ENCODE results near the gene TMBIM6.
A peak's percentile ranks its signal among the peaks of the same experiment; 100 is the strongest.
"Not testable (repeated sequence)": the region's sequence is repeated elsewhere in the genome, so short reads cannot be mapped to it uniquely, and the experiment has no call there.

TMBIM6 gene

DNA sequence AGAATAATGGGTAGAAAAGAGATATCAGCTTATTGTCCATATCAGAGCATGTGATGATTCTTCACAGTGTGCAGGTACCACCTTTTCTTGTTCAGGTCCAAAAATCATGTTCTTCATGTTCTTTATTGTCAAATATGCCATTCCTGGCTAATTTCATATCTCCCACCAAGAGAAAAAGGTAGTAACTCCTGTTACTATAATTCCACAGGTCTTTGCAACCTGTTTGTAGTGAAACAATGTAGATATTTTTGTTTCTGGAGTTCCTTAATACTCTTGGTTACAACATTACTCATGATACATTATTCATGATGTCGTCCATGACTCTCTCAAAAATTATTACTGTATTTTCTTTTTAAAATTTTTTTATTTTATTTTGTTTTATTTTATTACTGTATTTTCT lies 11.3 kb upstream of the TMBIM6 start:
- DNase-seq (ENCODE audit: low read depth, low spot score) = no peak

DNA sequence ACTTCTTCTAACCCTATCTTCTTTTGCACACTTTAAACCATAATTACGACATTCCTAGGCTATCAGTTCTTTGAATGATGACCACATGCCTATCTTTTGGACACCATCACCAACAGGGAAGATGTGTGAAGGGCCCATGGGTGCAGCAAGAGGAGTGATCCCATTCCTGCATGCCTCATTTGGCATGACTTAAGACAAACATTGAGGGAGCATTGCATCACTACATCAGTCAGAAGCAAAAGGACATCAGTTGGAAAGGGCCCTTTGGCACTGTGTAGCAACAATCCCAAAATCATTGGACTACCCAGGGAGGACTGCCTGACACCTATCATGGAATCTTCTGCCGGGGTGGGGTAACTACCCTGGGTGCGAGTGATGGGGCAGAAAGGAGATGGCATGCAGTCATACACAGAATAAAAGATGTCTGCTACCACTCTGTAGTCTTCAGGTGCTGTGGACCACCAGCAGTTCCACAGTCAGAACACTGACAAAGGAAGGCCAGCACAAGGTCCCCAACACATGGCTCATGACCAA lies 10.7 kb upstream of the TMBIM6 start:
- DNase-seq (ENCODE audit: low read depth, low spot score) = no peak

DNA sequence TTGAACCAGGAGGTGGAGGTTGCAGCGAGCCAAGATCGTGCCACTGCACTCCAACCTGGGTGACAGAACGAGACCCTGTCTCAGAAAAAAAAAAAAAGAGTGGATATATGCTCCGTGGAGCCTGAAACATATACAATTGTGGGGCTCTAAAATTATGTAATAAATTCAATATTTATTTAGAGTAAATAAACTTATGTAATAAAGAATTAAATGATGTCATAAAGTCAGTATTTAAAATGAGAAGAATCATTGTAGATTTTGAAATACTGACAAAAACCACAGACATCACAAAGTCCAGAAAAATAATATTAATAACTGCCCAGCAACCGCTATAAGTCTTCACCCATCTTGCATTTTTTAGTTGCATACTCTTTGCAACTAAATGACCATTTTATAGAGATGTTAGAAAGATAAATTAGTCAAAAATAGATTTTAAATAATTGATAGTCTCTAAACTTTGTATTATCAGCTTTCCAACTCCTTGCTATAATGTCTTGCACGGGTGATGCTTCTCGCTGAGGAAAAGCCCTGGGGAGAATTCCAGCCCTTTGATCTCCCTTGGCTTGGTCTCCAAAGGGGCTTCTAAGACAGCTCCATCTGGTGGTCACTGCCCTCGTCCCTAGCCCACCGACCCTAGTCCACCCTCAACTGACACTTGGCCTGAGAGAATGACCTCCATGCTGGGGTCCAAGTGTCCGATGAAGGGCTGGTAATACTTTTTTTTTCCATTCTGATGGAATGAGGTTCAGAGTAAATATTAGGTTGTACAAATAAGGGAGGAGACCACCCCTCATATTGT lies 7.9 kb upstream of the TMBIM6 start:
- DNase-seq (ENCODE audit: low read depth, low spot score) = no peak

DNA sequence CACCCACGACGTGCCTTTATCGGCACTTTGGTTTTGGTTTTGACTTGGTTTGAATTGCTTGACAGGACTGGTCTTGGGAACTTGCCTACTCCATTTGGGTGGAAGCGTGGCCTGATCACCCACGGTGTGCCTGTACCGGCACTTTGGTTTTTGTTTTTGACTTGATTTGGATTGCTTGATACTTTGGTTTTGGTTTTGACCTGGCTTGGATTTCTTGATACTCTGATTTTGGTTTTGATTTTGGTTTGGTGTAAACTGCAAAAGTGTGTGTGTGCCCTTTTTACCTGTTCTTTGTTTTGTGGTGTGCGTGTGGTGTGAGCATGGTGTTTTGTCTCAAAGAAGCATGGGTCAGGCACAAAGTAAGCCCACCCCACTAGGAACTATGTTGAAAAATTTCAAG lies 6.5 kb upstream of the TMBIM6 start:
- not testable (repeated sequence) for DNase-seq (ENCODE audit: low read depth, low spot score)

DNA sequence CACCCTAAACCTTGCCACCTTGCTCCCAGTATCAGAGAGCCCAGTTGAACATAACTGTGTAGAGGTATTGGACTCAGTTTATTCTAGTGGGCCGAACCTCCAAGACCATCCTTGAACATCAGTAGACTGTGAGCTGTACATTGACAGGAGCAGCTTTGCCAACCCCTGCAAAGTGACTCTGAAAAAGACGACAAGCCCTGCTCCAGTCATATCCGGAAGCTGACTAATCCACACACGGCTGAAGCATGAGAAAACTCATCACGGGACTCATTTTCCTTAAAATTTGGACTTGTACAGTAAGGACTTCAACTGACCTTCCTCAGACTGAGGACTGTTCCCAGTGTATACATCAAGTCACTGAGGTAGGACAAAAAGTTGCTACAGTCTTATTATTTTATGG lies 2.6 kb upstream of the TMBIM6 start:
- DNase-seq (ENCODE audit: low read depth, low spot score) = not testable (repeated sequence)

DNA sequence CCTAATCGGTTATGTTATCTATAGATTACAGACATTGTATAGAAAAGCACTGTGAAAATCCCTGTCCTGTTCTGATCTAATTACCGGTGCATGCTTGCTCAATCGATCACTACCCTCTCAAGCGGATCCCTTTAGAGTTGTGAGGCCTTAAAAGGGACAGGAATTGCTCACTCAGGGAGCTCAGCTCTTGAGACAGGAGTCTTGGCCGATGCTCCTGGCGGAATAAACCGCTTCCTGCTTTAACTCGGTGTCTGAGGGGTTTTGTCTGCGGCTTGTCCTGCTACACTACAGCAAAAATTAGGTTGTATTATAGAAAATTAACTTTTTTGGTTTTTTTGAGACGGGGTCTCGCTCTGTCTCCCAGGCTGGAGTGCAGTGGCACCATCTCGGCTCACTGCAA lies 1.1 kb upstream of the TMBIM6 start:
- DNase-seq (ENCODE audit: low read depth, low spot score) = not testable (repeated sequence)

DNA sequence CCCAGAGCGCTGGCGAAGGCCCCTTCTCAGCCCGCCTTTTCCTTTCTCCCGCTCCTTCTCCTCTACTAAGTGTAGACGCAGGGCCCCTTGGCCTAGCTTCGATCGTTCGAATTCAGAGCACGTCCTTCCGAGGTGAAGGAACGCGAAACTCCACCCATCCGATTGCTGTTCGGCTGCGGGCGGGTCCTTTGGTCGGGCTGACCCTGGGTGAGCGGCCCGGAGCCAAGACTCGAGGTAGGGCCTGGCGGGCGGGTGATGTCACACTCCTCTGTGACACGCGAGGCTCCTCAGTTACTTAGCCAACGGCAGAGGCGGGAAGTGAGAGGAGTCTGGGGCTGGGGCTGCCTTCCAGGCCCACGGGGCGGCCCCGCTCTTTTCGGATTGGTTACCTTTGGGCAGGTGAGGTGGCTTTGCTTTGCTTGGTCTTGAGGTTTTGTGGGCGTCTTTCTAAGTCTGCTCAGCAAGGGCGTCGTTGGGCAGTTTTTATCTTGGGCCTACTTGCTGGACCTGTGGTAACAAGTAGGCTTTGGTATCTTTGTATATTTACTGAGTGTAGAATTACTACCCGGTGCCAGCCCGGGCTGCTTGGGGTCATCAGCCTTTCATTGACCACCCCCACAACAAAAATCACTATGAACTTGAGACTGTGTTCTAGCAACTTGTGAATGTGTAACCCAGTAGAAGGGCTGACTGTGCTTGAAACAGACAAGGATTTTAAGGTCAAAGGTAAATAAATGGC lies 694 bp downstream of the TMBIM6 start:
- peak; percentile 70 for DNase-seq (ENCODE audit: low read depth, low spot score)

DNA sequence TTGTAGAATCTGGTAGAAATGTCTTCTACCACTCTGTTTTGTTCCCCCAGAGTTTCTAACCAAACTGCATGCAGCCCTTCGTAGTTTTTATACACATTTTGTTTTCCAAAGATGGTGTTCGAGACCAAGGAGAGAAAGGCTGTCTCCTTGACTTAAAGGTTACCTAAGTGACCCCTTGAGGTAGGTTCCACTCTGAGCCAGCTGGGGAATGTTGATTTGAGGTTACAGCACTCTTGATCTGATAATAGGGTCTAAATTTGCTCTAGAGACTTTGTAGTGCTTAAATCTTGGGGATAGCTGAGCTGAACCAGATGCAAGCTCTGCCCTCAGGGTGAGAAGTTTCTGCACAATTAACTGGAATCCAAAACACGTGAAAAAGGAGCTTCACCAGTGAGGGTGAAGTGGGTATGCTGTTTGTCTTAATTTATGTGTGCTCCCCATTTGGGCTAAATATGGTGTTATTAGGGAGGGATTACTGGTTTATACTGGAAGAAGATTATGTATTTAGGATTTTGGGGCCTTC lies 3.1 kb downstream of the TMBIM6 start:
- no peak for DNase-seq (ENCODE audit: low read depth, low spot score)

DNA sequence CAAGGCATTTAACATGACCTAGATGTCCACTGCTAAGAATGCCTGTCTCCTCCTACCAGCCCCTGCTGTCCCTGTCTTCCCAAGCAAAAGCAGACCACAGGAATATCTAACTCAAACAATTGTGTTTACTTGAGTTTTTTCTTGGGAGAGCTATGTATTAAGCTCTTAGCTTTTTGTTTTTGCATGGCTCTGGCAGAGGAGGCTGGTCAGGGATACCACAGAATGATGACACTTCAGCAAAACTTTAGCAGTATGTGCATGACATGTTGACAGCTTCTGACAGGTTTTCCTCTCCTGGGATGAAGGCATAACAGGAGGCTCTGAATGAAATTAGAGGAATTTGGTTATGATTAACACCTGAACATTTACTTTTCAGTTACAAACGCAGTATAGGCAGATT lies 6.9 kb downstream of the TMBIM6 start:
- DNase-seq (ENCODE audit: low read depth, low spot score) = no peak

DNA sequence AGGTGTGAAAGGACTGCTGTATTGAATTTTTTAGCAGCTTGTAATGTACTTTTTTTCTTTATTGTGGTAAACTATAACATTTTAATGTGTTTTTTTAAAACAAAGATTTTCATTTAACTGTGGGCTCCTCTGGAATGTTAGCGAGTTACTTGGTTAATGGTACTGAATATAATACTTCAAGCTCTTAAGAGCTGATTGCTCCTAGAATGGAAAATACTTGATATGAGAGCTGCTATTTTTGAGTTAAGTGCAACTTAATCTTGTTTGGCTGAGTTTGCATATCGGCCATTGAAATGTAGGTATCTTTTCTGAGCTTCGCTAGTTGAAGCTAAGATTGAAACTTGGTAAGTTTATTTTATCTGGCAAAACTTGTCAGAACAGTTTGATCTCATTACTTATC lies 7.4 kb downstream of the TMBIM6 start:
- no peak for DNase-seq (ENCODE audit: low read depth, low spot score)

DNA sequence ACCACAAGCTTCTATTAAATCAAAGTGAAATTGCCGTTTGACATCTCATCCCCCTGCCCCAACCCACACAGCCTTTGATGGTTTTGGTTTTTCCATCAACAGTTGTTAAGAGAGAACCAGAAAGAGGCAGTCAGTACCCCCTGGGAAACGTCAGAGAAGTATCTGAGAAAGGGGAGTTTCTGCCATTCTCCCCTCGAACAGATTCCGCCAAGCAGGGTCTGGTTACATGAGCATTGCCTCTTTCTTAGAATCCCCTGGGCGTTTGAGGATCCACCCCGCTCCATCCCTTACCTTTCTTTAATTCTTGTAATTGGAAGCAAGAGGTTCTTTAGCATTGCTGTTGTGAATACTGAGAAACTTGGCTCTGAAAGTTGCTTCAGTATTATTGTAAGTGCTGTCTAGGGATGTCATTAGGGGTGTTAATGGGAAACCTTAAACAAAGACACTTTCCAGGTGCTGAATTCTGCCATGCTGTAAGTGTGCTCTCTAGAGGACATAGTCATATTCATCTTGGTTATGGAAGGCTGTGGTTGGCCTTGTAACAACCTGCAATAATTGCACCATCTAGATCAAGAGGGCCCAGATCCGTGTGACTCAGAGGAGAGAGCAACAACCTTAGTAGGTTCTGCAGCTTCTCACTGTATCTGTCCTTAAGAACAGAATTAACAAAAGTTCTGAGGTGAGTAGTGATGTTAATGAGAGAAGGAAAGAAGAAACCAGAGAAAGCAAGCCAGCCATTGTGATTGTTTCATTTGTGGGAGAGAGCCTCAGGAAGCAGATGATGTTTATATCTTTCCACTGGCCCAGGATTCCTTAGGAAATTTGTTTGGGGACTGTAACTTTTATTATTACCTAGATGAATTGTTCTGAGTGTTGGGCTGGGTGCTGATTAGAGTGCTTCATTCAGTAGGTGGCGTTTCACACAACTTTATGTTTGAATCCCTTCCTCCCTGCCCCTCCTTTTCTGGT lies 9.0 kb downstream of the TMBIM6 start:
- DNase-seq (ENCODE audit: low read depth, low spot score) = no peak

DNA sequence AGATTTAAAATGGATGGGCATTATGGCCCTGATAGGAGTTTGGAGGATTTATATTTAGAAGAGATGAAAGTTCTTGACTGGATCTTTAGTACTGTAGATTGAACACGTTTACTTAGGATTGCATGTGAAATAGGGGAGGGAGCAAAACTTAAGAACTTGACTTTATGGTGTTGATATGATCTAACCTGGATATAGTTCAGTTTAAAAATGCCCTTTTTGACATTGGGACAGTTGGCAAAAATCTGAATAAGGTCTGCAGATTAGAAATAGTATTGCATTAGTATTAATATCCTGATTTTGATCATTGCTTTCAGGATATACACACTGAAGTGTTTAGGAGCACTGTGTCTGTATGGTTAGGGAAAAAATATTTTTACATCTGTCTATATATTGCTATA lies 9.6 kb downstream of the TMBIM6 start:
- no peak for DNase-seq (ENCODE audit: low read depth, low spot score)

DNA sequence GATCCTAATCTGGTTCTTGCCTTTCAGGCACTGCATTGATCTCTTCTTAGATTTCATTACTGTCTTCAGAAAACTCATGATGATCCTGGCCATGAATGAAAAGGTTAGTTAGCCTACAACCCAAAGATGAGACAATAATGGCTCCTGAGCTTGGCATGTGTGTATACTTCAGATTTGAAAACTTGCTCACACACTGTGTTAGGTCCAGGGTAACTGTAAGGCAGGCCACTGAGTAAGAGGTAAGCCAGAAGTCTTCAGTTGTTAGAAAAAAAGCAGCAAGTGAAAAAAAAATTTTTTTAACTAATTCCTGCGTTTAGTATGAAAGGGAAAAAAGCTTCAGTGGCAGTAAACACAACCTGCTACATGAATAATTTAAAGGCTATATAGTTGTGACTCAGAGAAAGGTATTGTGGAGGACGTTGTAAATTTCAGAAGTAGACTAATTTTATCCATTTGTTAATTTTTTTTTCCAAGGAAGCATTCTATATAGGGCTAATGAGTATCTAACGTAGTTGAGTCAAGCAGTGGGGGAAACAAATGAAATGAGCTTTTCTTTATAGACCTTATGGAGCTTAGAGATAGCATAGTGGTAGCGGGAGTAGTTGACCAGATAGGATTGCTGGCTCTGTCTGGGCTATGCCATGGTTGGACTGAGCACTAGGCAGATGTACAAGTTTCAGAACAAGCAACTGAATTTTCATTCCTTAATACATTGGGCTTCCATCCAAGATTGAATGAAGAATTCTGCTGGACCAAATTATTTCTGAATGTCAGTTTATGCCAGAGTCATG lies 20.5 kb downstream of the TMBIM6 start:
- DNase-seq (ENCODE audit: low read depth, low spot score) = no peak

DNA sequence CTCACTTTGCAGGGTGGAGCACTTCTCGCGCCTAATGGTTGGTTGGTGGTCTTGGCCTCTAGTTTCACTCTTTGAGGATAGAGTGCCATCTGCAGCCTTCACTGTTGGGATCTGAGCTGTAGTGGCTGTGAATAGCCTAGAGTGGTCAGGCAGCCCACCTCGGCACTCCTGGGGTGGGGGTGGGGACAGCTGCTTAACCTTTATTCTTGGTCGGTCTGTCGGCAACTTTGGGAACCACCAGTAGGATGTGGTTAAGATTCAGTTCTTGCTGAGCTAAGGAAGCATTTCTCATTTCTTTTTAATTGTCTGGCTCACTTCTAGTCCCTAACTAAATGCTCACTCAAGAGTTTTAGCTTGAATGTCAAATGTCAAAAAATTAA lies 21.1 kb downstream of the TMBIM6 start:
- no peak for DNase-seq (ENCODE audit: low read depth, low spot score)

DNA sequence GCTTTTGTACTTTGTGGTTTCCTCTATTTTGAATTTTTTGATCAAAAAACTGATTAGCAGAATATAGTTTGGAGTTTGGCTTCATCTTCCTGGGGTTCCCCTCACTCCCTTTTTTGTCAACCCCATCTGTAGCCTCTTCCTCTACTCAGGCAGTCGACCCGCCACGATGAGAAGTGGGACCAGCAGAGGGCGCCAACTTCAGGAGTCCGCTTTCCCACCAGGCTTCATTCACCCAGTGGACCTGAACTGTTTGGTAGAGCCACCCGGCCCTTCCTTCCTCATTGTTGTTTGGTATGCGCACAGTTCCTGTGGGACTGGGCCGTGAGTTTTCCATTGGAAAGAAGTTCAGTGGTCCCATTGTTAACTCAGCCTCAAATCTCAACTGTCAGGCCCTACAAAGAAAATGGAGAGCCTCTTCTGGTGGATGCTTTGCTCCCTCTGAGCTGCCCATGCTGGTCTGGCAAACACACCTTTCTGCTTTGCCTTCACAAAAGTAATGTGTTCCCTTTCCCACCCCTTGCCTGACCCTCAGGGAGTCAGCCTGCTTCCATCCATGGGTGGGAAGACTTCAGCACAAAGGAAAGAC lies 21.7 kb downstream of the TMBIM6 start:
- DNase-seq (ENCODE audit: low read depth, low spot score) = peak; percentile 53

DNA sequence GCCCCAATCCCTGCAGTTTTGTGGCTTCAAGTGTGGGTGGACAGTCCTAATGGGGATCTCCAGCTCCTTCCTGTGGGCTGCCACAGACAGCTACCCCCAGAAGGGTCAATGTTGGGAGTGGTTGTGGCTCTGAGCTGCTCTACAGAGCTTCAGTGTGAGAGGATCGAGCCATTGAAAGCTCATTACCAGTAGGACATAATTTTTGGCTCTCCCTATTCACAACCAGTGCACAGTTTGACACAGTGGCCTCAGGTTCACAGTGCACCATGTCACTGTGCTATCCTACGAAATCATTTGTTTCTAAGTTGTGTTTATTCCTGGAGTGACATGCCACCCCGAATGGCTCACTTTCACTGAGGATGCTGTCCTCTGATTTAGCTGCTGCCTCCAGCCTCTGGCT lies 22.8 kb downstream of the TMBIM6 start:
- DNase-seq (ENCODE audit: low read depth, low spot score) = no peak

DNA sequence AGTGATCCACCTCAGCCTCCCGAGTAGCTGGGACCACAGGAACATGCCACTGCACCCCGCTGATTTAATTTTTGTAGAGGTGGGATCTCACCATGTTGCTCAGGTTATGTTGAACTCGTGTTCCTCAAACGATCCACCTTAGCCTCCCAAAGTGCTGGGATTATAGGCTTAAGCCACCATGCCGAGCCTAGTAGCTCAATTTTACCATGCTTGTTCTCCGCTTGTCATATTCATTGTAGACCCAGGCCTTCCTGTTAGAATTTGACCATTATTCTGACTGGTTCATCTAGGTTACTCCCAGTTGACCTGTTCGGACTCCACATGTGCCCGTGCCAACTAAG lies 24.7 kb downstream of the TMBIM6 start:
- DNase-seq (ENCODE audit: low read depth, low spot score) = no peak

DNA sequence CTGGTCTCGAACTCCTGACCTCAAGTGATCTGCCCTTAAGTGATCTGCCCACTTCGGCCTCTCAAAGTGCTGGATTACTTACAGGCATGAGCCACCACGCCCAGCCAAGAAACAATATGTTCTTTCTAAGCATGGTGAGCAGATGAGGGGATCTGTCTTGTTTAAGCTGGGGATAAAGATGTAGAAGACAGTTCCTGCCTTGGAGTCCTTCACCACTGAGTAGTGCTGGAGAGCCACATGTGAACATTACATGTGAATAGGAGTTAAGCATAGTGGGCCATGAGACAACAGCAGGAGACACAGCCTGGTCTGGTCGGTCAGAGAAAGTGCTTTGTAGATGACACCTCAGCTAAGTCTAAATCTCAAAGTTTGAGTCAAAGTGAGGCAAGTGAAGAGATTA lies 26.0 kb downstream of the TMBIM6 start:
- no peak for DNase-seq (ENCODE audit: low read depth, low spot score)

DNA sequence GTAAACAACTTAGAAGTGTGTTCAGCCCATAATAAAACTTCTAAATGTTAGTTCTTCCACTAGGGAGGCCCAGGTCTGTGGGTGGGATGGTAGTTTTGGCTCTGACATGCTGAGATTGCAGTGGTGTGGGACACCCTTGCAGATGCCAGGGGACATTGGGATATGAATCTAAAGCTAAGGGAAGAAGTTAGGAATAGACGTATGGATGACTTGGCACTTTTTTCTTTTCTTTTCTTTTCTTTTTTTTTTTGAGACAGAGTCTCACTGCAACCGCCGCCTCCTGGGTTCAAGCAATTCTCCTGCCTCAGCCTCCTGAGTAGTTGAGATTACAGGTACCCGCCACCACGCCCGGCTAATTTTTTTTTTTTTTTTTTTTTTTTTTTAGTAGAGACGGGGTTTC lies 31.7 kb downstream of the TMBIM6 start:
- DNase-seq (ENCODE audit: low read depth, low spot score) = not testable (repeated sequence)

DNA sequence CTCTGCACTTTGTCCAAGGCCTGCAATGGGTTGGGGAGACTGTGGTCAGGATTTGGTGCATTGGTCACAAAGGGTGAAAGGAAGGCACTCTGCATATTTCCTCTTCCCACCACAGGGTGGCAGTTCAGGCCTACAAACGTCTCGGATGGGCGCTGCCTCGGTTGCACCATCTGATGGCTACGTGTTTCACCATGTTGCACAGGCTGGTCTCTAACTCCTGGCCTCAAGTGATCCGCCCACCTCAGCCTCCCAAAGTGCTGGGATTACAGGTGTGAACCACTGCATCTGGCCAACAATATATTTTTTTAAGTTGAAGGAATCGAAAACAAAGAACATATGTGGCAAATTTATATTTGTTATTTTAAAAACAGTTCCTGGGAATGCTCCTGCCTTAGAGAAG lies 35.1 kb downstream of the TMBIM6 start:
- DNase-seq (ENCODE audit: low read depth, low spot score) = peak; percentile 19

DNA sequence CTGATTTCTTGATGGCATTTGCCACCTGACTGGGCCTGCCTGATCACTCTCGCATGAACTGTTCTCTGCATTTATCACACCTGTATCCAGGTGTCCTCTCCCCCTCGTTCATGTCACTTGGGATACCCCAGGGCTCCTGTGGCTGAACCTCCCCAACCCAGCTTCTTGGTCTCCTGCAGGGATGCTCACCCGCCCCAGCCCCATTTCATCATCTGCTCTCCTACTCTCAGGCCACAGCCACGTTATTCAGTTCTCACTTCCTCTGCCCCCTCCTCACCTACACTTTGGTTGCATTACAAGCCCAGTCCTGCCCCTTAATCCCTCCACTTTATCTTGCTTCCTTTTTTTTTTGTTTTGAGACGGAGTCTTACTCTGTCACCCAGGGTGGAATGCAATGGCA lies 35.5 kb downstream of the TMBIM6 start:
- DNase-seq (ENCODE audit: low read depth, low spot score) = no peak

Data from activated naive CD8-positive, alpha-beta T cell treated with anti-CD3 and anti-CD28 coated beads, Interleukin-2, amount 50 U/mL, for 16 hours (primary cell).